AG09319 (cell line): ENCODE results near the gene ZNF853.

Experiments used
- DNase-seq: peaks from one replicate; pipeline ENCODE4 v3.0.0-alpha.2; 2010; ENCODE audit warnings: low read depth; ENCODE audit errors: extremely low read depth
- CTCF ChIP-seq: IDR thresholded peaks from 2 replicates; pipeline ENCODE4 v1.5.1; 2011; ENCODE audit warnings: low read depth, mild to moderate bottlenecking, inconsistent platforms, low read length, moderate library complexity

The ZNF853 gene

GRCh38 chr7:6612819-6613218 lies 2.6 kb upstream of the ZNF853 start:
- TF ChIP-seq CTCF, result no peak
- no peak for DNase-seq

GRCh38 chr7:6613706-6614105 lies 1.7 kb upstream of the ZNF853 start:
- no peak for TF ChIP-seq CTCF

GRCh38 chr7:6615723-6616555 lies 529 bp downstream of the ZNF853 start:
- no peak for DNase-seq
- no peak for TF ChIP-seq CTCF

More at GRCh38 chr7:6613706-6614105, 1.7 kb upstream of the ZNF853 start:
- DNase-seq, result no peak

- DNase-seq, result no peak
- TF ChIP-seq CTCF, result no peak
These were observed 1.6 kb downstream of the ZNF853 start for GRCh38 chr7:6616854-6617643.

- DNase-seq, result no peak
- TF ChIP-seq CTCF, result no peak
These were observed 3.2 kb downstream of the ZNF853 start for GRCh38 chr7:6618621-6619020.

- no peak for TF ChIP-seq CTCF
These were observed 4.6 kb downstream of the ZNF853 start for GRCh38 chr7:6619961-6620360.

More at GRCh38 chr7:6619961-6620360, 4.6 kb downstream of the ZNF853 start:
- no peak for DNase-seq
